Activated CD4-positive, alpha-beta T cell treated with anti-CD3 and anti-CD28 coated beads, Interleukin-2, amount 10 ng/mL, durations not matched to agents 7 days and 5 days (primary cell): Measurements from ENCODE around the gene MED14. TPM values are rescaled to one million over a fixed set of nuclear protein-coding genes. Genes with fewer than 3 reads are reported as not detected.

ENCODE experiments used
- CTCF ChIA-PET: fragments of 350-600 bp; sonication (Branson Sonifier 250); formaldehyde crosslinking; loops from one replicate; lab custom pipeline; 2021; ENCODE audit warnings: antibody characterized with exemption; lab: Charles Lee
- POLR2A ChIA-PET: fragments of 350-600 bp; sonication (Branson Sonifier 250); formaldehyde crosslinking; loops from one replicate; lab custom pipeline; 2021; ENCODE audit warnings: antibody characterized with exemption; lab: Charles Lee
- DNase-seq: peaks from one replicate; pipeline ENCODE4 v3.0.0-alpha.2; 2020
- H3K27ac Mint-ChIP-seq: one replicate; pipeline ENCODE4 v1.8.0; 2021; ENCODE audit warnings: mild to moderate bottlenecking, moderate library complexity, mixed read lengths
- H3K27me3 Mint-ChIP-seq: one replicate; pipeline ENCODE4 v1.8.0; 2021; ENCODE audit warnings: mixed read lengths
- H3K36me3 Mint-ChIP-seq: one replicate; pipeline ENCODE4 v1.8.0; 2021; ENCODE audit warnings: low read depth, mixed read lengths
- H3K4me1 Mint-ChIP-seq: one replicate; pipeline ENCODE4 v1.8.0; 2021; ENCODE audit warnings: mixed read lengths
- H3K4me3 Mint-ChIP-seq: one replicate; pipeline ENCODE4 v1.8.0; 2021; ENCODE audit warnings: mild to moderate bottlenecking, moderate library complexity, mixed read lengths
- H3K9me3 Mint-ChIP-seq: one replicate; pipeline ENCODE4 v1.8.0; 2021; ENCODE audit warnings: mixed read lengths
- total RNA-seq, 2 experiments: library from RNA; stranded (reverse); gene quantifications; one replicate each; pipeline ENCODE4 v1.2.3, GENCODE V29; 2021

Gene MED14
- total RNA-seq, 2 experiments from 2014 or later, result 41.7 to 55.8 TPM

DNA sequence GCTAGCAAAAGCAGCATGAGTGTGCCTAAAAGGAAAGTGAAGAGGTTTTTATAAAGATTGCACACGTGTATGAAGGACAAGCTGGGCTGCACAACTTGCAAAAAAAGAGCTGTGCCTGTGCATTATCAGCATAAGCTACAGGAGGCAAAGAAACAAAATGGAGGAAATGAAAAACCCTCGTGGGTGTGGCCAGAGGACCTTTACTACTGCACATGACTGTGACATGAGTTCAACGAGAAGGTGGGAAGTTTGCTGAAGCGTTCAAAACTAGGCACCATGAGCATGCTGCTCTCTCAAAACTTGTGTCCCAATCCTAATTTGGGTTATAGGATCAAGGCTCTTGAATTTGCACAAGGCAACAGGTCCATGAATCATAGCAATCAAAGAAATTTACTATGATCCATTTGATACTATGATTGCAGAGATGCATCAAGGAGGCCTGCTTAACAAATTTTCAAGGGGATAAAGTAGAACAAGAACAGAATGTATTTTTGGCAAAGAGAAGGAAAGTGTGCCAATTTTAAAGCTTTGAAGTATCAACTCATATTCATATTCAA, 49.9 kb downstream of the MED14 start:
- no peak overlapping the region for H3K27ac Mint-ChIP-seq
- peaks cover 37% of the 10 kb centered on the region for H3K36me3 Mint-ChIP-seq
- H3K9me3 Mint-ChIP-seq, result no peaks in the 10 kb centered on the region
- POLR2A ChIA-PET, result no interaction called here
- CTCF ChIA-PET, result interaction anchor here (0.6 to 1.3 kb wide), 3 partner anchors 32 to 174 kb away, joined by 3 to 4 read pairs (median 3); no protein-coding TSS in a partner anchor
- DNase-seq, result no peak
- no peaks in the 10 kb centered on the region for H3K27me3 Mint-ChIP-seq
- H3K4me3 Mint-ChIP-seq, result no peak overlapping the region
- H3K4me1 Mint-ChIP-seq, result peaks cover 15% of the 10 kb centered on the region

DNA sequence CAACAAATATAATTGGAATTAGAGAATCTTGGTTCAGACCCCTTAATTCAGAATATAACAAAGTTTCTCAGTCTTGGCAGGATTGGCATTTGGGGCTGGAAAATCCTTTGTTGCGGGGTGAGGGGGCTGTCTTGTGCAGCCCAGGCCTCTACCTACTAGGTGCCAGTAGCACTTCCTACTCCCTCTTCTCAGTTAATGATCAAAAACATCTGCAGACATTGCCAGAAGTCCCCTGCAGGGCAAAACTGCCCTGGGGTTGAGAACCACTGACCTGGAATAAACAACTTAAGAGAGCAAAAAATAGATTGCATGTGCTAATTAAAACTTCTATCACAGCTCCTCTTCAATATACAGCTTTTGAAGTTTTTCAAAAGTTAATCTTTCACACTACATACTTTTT, 51.2 kb downstream of the MED14 start:
- Mint-ChIP-seq H3K4me1 (peaks cover 15% of the 10 kb centered on the region), H3K27me3 (no peaks in the 10 kb centered on the region), H3K36me3 (peaks cover 39% of the 10 kb centered on the region), H3K27ac (peak overlapping the region; percentile 36), H3K4me3 (no peak overlapping the region), H3K9me3 (no peaks in the 10 kb centered on the region)
- ChIA-PET POLR2A (no interaction called here), CTCF (interaction anchor here (1.3 kb wide), 1 partner anchor 175 kb away, joined by 4 read pairs; no protein-coding TSS in a partner anchor)
- DNase-seq, result no peak

DNA sequence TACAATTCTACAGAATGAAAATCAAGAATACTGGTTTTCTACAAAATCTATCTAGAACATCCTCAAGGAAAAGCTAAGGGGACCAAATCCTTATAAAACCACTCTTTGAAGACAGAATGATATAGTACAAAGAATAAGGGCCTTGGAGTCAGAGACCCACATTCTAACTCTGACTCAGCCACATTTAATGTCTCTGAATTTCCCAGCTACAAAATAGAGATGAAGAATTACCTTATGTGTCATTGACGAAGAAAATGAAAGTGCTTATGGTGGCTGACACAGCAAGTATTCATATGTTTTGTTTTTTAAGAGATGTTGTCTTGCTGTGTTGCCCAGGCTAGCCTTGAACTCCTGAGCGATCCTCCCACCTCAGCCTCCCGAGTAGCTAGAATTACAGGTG, 52.1 kb downstream of the MED14 start:
- ChIA-PET POLR2A (no interaction called here), CTCF (no interaction called here)
- Mint-ChIP-seq H3K27me3 (no peaks in the 10 kb centered on the region), H3K27ac (no peak overlapping the region), H3K4me1 (peaks cover 16% of the 10 kb centered on the region), H3K4me3 (no peak overlapping the region), H3K9me3 (no peaks in the 10 kb centered on the region), H3K36me3 (peaks cover 36% of the 10 kb centered on the region)
- DNase-seq, result no peak

DNA sequence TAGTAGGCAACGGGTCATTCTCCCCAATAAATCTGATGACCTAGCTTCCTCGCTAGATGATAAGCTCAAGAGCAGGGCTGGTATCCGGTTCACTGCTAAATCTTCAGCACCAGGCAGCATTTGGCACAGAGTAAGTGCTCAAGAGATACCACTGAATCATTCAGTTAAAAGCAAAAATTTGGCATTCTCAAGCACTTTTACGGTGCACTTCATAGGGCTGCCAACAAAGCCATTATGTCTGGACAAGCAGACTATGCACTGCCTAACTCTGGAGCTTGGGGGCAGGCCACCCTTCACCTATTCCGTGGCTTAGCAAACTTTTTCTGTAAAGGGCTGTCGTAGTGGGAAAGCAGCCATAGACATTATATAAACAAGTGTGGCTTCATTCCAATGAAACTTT, 64.2 kb downstream of the MED14 start:
- CTCF ChIA-PET, result no interaction called here
- POLR2A ChIA-PET, result no interaction called here

DNA sequence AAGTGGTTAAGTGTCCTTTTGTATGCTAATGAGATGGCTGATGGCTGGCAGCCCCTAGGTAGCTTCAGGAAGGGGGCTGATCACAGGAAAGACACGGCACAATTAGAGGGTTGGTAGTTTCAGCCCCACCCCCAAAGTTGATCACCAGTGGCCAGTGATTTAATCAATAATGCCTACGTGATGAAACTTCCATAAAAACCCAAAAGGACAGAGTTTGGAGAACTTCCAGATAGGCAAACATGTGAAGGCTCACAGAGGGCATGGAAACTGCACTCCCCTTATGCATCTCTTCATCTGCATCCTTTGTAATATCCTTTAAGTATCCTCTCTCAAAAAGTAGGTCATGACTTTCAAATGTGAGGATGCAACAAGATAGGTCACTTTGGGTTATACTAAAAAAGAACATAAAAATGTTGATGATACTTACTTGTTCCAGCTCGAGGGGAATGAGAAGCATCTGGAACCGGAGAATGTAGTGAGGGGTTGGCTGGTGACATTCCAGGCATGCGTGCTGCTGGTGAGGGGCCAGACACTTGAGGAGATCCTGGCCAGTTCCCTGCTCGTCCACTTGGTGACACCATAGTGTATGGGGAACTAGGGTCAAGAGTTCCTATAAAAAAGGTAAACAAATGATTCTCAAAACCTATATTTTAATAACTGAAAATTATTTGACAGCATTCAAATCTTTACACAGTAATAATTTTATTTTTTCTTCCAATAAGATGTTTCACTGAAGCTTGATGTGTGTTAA, 71.3 kb downstream of the MED14 start:
- Mint-ChIP-seq H3K27ac (peak overlapping the region; percentile 69), H3K27me3 (no peaks in the 10 kb centered on the region), H3K4me3 (no peak overlapping the region), H3K4me1 (peaks cover 11% of the 10 kb centered on the region), H3K36me3 (peaks cover 33% of the 10 kb centered on the region), H3K9me3 (no peaks in the 10 kb centered on the region)
- POLR2A ChIA-PET, result no interaction called here
- DNase-seq, result no peak
- CTCF ChIA-PET, result no interaction called here

More for the DNA sequence above, 64.2 kb downstream of the MED14 start:
- Mint-ChIP-seq H3K27me3 (no peaks in the 10 kb centered on the region), H3K27ac (no peak overlapping the region), H3K4me3 (no peak overlapping the region), H3K36me3 (peaks cover 33% of the 10 kb centered on the region), H3K9me3 (no peaks in the 10 kb centered on the region), H3K4me1 (no peaks in the 10 kb centered on the region)
- no peak for DNase-seq

DNA sequence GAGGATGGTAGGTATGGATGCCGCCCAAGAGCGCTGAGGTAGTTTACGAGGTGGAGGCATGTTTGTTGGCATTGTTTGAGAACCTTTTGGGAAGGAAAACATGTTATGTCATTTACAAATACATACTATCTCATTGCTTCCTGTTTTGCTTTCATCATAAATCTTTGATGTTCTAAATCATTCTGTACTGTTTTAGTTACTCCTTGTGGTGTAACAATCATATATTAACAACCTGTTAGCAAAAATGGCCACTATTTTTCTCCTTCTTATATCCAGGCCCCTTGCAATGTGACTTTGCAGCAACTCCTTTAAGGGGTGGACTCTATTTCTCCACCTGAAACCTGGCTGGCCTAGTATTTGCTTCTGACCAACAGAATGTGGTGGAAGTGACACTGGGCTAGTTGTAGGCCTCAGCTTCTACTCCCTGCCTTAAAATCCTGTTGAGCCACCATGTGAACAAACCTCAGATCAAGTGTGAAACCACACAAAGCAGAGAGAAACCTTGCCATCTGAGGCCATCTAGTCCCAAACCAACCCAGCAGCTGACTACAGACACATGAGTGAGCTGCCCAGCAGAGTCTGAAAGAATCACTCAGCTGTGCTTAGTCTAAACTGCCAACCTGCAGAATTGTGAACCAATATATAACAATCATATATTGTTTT, 72.1 kb downstream of the MED14 start:
- Mint-ChIP-seq H3K4me1 (peaks cover 11% of the 10 kb centered on the region), H3K36me3 (peaks cover 30% of the 10 kb centered on the region), H3K27me3 (no peaks in the 10 kb centered on the region), H3K27ac (peak overlapping the region; percentile 64), H3K9me3 (no peaks in the 10 kb centered on the region), H3K4me3 (no peak overlapping the region)
- ChIA-PET CTCF (no interaction called here), POLR2A (no interaction called here)
- no peak for DNase-seq

DNA sequence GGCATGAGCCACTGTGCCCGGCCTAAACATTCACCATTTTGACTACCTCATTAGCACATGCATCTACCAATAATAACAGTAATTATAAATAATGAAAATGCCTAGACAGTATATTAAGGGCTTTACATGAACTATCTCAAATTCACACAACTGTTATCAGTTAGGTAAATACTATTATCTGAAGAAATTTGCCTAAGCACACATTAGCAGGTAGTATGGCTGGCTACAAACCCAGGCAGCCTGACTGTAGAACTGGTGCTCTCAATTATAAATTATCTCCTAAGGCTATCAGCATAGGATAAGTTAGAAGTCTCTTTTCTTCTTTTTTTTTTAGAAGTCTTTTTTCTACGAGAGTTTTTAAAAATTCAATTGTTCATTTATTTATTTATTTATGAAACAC, 73.9 kb downstream of the MED14 start:
- Mint-ChIP-seq H3K4me1 (peaks cover 11% of the 10 kb centered on the region), H3K9me3 (no peaks in the 10 kb centered on the region), H3K4me3 (no peak overlapping the region), H3K27me3 (no peaks in the 10 kb centered on the region), H3K36me3 (peaks cover 20% of the 10 kb centered on the region), H3K27ac (no peak overlapping the region)
- no peak for DNase-seq
- POLR2A ChIA-PET, result no interaction called here
- CTCF ChIA-PET, result no interaction called here

DNA sequence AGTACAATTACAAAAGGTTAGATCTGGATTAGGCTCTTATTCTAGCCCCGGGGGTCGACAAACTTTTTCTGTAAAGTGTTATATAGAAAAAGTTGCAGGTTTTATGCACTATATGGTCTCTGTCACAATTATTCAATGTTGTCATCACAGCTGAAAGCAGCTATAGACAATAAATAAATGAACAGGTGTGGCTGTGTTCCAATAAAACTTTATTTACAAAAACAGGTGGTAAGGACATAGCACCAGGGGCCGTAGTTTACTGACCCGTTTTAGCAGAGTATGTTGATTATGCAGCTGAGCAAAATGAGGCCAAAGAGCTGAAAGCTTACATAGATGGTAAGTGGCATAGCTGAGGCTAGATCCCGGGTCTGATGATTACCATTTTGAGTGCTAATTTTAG, 75.0 kb downstream of the MED14 start:
- Mint-ChIP-seq H3K4me1 (peaks cover 11% of the 10 kb centered on the region), H3K9me3 (no peaks in the 10 kb centered on the region), H3K36me3 (peaks cover 18% of the 10 kb centered on the region), H3K4me3 (no peak overlapping the region), H3K27ac (no peak overlapping the region), H3K27me3 (no peaks in the 10 kb centered on the region)
- no peak for DNase-seq
- ChIA-PET POLR2A (no interaction called here), CTCF (interaction anchor here (1.1 kb wide), 1 partner anchor 133 kb away, joined by 4 read pairs; no protein-coding TSS in a partner anchor)

DNA sequence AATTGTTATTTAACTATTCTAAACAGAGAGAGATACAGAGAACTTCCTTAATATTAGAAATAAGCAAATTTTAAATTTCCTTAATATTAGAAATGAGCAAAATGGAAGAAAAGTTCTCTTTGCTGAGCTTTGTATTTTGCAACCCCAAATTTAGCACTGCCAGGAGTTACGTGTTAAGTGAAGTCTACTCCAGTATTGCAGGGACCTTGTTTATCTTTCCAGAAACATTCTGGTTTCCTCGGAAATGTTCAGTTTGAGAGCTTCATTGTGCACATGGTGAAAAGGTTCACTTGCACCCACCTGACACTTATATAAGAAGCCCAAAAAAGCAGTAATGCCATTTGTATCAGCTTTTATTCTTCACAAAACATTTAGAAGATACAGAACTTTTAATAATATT, 81.8 kb downstream of the MED14 start:
- ChIA-PET POLR2A (no interaction called here), CTCF (interaction anchor here (0.6 to 1.1 kb wide), 3 partner anchors 15 to 232 kb away, joined by 3 to 4 read pairs (median 3); no protein-coding TSS in a partner anchor)
- no peaks in the 10 kb centered on the region for H3K27me3 Mint-ChIP-seq
- no peak overlapping the region for H3K4me3 Mint-ChIP-seq
- H3K36me3 Mint-ChIP-seq, result peaks cover 11% of the 10 kb centered on the region
- peaks cover 2% of the 10 kb centered on the region for H3K4me1 Mint-ChIP-seq
- H3K9me3 Mint-ChIP-seq, result no peaks in the 10 kb centered on the region
- no peak overlapping the region for H3K27ac Mint-ChIP-seq
- no peak for DNase-seq

DNA sequence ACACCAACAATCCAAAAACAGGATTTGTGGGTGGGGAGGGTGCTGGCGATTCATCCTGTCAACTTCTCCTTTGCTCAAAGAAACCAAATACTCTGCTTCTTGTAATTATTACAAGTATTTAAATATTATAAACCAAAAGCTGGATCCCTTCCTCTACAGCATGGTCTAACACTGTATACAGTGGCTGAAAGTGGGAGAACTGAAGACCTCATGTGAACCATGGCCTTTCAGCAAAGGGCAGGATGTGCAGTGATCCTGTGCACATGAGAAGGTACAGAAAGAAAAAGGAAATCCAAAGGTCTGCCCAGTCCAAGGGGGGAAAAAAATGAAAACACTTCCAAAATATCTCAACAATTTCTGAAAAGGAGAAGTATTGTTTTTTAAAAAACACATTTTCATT, 82.7 kb downstream of the MED14 start:
- H3K4me1 Mint-ChIP-seq, result peaks cover 4% of the 10 kb centered on the region
- no peak overlapping the region for H3K27ac Mint-ChIP-seq
- no peaks in the 10 kb centered on the region for H3K27me3 Mint-ChIP-seq
- CTCF ChIA-PET, result interaction anchor here (0.8 to 2.4 kb wide), 6 partner anchors 14 to 155 kb away, joined by 3 to 10 read pairs (median 4); partner anchors contain the start of gene MED14
- DNase-seq, result no peak
- peaks cover 11% of the 10 kb centered on the region for H3K36me3 Mint-ChIP-seq
- POLR2A ChIA-PET, result no interaction called here
- H3K4me3 Mint-ChIP-seq, result no peak overlapping the region
- no peaks in the 10 kb centered on the region for H3K9me3 Mint-ChIP-seq

DNA sequence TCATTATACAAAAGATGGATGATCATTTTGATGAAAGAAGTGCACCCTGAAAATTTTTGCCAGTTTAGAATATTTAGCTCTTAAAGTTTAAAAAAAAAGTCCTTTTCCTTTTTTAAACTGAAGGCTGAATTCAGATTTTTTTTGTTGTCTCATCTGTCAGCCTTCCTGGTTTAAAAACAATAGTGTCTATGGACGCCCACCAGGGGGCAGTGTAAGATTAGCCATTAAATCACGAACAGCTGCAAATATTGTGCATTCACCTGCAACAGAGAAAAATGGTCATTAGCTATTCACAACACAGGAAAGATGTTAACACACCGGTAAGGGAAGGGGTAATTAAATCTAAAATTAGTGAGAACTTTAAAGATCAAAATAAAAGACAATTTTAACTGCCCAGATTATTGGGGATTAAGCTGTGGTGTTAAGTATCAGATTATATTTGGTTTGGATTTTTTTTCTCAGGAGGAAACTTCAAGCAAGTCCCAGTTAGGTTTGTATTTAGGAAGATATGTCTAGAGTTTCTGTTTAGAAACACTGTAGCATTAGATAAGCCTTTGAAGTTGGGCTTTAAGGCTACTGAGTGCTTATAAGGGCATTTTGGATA, 83.6 kb downstream of the MED14 start:
- Mint-ChIP-seq H3K4me3 (no peak overlapping the region), H3K27ac (no peak overlapping the region), H3K36me3 (peaks cover 11% of the 10 kb centered on the region), H3K27me3 (no peaks in the 10 kb centered on the region), H3K9me3 (no peaks in the 10 kb centered on the region), H3K4me1 (peaks cover 5% of the 10 kb centered on the region)
- ChIA-PET CTCF (interaction anchor here (0.5 to 2.4 kb wide), 15 partner anchors 13 to 711 kb away, joined by 3 to 10 read pairs (median 3); partner anchors contain the start of gene MED14), POLR2A (no interaction called here)
- peak; percentile 78 for DNase-seq

DNA sequence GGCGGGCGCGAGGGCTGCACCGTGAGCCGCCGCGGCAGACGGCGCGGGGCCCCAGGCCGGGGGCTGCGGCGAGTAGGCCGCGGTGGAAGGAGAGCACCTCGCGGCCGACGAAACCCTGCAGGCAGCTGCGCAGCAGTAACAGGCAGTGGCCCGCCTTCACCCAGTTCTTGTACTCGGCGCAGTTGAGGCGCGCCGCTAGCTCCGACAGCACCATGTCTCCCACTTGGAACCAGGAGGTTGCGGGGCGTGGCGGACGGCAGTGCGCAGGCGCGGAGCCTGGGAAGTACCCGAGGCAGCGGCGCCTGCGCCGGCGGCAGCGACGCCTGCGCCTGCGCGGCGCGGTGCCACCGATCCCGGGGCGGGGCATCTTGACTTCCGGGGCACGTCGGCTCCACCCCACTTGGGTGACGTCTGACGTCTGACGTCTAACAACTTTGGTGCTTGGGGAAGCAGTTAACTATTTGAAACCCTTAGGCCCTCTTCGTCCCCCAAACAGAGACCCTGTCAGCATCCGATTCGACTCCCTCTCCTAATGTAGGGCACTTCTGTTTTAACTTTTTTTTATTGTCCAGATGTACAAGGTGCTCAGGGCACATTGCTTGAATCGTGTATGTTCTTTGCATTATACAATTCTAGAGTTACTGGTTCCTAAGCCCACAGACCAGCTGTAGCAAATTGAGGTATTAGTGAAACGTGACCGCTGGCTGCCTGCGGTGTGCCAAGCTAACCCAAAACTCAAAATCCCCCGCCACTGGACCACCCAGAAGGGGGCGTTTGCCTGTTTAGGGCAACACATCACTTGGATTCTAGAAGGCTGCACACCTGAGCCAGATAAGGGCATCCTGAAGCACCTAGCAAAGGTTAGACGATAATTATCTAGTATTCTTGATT, 87.8 kb downstream of the MED14 start, which contains the start of gene CXorf38:
Gene CXorf38, minus strand, starts transcription at position 255 of the 891 bp plus-strand sequence. Its CDS starts 41 bp downstream, at position 214.
- Mint-ChIP-seq H3K4me3 (peak within 1 kb of the TSS; percentile 98), H3K27me3 (no peaks in the 10 kb centered on the region), H3K4me1 (peaks cover 19% of the 10 kb centered on the region), H3K27ac (peak within 1 kb of the TSS; percentile 97), H3K36me3 (peaks cover 21% of the 10 kb centered on the region), H3K9me3 (no peaks in the 10 kb centered on the region)
- peak; percentile 90 for DNase-seq
- ChIA-PET POLR2A (no interaction called here), CTCF (interaction anchor here (1.1 to 1.3 kb wide), 2 partner anchors 147 to 468 kb away, joined by 3 read pairs; no protein-coding TSS in a partner anchor)
